NK-92 (cell line): ENCODE data around the gene COLEC12.

ENCODE experiments used
- DNase-seq: peaks from one replicate; lab custom pipeline; 2025; ENCODE audit not compliant: unreplicated experiment; lab: John Stamatoyannopoulos, UW

COLEC12 gene

DNA sequence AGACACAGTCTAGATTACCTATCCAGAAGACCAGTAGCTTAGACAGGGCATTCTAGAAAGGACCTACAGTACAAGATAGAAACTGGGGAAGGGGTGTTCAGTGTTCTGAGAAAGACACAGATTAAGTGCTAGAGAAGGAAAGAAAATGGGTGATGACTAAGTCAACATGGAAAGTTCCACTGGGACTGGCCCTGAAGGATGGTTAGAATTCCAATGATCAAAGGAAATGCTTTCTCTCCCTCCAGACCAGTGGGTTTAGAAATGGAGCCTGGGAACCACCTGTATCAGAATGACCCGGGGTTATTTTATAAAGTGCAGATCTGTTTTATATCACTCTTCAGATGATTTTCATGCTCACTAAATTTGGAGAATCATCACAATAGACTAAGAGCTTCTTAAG, 5.8 kb upstream of the COLEC12 start:
- DNase-seq, result no peak

DNA sequence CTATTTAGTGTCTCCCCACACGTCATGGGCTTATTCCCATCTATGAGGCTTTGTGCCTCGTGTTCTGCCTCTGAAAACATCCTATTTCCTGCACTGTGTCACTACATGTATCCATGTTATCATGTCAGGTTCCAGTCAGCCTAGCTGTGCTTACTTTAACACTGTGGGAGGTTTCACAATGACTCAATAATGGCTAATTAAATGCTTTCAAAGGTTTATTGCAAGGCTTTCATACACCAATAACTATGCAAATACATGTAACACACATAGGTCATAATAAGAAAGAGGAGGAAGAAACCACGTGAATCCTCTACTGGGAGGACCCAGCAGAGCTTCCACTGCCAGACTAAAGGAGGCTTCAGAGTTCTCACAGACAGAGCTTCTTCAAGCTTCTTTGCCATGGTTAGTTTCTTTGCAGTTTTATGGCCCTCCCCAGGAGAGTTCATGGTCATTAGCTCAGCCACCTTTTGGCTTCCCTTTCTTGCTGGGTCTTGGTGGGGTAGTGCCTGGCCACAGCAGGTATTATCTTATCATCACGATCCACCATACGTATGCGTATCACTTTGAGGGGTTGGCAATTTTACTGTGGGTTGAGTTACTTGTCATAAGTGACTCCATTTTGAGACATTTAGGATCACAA, 5.1 kb upstream of the COLEC12 start:
- no peak for DNase-seq

DNA sequence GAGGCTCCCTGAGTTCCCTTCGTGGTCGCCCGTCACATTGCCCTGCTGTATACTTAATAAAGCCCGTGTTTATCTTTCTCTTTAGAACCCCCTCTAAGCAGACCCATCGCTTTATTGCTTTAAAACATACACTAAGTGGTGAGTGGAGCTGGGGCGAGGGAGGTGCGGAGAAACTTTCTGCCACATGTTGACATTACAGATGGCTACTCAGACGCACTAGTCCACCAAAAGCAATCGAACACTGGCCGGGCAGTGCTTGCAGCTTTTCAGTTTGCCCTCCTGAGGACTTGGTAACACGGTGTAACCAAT, 859 bp upstream of the COLEC12 start:
- no peak for DNase-seq

DNA sequence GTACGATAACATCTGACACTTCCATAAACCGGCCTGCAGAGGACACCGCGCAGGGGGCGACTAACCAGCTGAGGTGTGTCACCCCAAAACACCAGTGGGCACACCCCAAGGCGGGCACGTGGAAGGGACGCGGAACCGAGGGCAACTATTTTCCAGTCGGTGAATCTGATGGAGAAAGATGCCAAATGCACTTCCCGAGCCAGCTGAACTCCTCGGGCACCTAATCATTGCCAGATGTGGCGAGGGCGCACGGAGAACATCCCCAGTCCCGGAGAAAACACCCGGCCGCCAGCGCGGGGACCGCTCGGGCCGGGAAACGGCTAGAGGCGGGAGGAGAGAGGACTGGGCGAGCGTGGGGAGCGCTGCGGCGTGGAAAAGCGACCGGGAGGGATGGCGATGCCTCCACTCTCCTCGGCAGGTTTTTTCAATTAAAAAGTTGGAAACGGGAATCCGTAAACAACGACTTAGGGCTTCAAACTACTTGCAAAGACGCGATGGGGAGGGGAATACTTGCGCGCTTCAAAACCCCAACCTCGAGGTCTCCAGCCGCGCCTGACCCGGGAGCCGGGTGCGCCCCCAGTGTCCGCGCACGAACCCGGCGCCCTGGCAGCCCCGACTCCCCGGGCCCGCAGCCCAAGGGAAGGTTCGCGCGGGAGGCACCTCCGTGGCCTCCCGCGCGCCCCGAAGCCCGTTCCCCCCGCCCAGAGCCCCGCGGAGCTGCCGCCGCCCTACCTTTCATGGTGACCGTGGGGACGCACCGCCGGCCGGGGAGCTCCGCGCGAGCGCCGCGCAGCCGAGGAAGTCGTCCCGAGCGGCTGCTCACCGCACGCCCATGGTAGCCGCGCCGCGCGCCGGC, 497 bp downstream of the COLEC12 start:
- no peak for DNase-seq

DNA sequence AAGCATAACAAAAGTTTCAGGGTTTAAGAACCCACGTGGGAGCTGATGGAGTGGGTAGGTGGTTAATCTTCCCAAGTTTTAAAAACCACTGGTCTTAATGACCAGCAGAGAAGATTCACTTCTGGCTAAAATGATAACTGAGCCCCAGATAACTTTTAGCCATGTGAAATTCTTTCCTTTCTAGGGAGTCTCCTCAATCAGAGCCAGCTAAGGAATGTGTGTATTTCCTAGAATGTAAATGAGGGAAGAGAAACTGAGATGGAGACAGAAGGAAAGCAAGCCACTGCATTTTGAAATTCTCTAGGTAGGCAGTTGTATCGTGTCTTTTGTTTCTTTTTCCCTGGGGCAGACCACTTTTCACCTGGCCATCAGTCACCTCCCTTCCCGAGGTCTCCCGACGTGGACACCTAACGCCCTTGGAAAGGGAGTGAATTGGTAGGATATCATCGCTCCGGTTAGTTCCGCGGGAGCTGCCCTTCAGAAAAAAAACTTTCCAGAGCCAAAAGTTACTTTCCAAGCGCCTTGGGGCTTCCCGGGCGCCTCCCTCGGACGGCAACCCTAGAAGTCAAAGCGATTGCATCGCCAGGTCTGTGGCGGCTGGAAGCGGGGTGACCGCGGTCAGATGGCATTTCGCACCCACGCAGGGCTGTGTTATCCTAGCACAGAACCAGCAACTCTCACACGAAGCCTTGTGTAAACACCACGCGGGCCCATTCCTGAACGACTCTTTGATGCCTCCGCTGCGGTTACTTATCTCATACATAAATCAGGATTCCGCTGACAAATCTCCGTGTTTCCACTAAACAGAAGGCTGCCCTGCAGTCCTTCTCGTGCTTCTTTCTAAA, 1.3 kb downstream of the COLEC12 start:
- no peak for DNase-seq

DNA sequence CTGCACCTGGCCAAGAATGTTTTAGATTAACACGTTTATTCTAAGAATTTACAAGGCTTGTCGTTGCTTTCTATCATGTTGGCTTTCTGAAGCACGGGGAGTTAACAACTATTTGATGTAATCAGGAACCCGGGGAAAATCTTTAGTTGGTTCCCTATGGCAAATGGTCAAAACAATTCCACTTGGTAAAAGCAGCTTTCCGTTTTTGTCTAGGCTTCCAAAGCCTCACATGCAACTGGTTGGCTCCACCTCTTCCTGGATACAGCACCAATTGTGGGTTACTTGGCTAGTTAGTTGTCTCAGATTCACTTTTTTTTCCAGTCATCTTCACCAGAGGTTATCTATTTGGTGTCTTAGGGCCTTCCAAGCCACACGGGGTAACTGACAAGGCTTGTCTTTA, 2.8 kb downstream of the COLEC12 start:
- no peak for DNase-seq

DNA sequence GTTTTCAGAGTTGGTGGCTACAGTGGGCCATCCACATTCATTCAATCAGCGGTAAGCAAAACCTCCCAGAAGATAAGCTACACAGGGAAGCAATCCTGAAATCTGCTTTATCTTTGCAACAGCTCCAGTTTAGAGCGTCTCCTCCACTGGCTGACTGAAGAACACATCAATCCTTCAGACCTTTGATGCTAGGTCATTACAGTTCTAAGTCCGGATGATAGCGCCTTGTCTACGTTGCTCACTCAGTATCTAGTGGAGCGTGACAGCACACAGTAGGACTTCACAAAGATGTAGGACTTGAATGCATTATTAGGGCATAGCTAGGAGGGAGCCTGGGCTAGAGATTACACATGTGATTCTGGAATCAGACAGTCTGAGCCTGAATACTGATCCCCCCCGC, 5.0 kb downstream of the COLEC12 start:
- DNase-seq, result no peak

DNA sequence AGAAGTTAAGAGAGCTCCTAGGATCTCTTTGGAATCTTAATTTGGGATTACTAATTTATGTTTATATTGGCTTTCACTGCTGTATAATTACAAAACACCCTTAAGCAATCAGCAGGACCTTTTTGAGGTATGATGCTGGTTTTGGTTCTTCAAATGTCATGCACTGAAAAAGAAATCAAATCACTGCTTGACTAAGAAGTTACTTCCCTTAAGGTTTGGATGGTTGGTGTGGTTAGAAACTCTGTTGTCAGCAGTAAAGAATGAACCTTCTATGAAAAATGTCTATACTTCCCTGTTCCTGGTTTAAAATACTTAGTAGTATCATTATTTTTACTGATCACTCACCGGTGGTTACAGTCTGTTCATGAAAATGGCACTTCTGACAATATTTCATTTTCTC, 5.5 kb downstream of the COLEC12 start:
- DNase-seq, result no peak

DNA sequence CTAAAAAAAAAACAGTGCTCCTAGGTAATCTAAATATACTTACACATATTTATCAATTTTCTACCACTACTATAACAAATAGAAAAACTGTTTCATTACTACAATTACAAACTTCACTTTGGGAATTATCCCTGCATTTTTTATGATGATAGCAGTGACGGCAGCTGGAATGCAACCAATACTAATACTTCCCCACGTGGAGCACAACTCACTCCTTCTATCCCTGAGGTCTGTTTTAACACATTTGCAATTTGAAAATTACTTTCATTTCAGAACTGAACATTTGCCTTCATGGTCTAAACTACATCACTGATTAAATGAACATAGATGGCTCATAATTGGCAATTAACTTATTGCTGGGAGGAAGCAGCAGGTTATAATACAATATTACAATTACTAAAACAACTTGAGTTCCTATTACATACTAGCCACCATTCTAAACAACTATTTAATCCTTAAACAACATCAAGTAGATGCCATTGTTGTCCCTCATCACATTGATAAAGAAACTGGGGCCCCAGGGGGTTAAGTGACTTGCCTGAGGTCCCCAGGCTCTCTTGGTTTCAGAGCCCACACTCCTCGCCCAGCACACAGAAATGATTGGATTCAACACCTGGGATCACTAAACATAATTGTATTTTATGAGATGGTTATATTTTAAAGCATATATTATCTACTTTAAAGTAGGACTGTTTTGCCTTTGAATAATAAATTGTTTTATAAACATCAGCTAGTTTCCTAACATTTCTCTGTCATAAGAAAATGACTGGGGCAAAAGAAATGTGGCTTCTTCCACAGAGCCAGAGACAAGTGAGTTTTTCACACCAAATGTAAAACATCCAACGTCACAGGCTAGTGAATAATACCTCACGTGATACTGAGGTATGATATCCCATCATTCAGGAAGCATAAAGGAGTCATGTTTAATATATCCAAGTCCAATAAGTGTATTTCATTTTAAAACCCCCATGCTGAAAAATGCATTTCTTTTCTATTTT, 6.2 kb downstream of the COLEC12 start:
- no peak for DNase-seq

DNA sequence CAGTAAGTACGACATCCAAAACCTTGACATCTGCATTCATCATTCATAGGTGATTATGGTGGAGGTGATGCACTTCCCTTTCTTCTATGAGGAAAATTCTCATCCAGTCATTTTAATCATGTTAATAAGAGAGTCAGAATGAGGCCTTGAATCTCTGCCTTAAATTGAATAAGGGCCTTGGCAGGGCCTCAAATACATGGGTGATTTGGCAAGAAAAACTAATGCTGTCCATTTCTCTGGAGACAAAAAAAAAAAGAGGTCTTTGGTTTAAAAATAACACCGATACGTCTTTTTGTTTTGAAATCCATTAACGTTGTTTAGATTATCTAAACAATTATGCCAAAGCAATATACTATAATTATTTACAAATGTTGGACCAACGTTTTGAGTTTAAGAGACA, 8.1 kb downstream of the COLEC12 start:
- no peak for DNase-seq

DNA sequence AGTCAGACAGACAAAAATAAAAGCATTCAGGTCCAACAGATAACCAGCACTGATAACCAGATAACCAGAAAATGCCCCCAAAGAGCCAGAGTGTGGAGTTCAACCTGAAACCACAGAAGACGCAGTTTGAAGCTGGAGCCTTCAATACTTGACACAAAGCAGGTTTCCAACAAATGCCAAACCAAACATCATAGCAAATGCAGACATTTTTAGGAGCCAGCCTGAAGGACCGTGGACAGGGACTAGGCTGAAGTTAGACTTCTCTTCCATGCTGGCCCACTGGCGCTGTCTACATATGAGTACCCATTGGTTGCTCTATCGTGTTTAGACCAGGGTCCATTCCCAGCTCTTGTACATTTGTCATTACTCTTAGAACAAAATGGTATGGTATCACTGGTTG, 9.9 kb downstream of the COLEC12 start:
- no peak for DNase-seq

DNA sequence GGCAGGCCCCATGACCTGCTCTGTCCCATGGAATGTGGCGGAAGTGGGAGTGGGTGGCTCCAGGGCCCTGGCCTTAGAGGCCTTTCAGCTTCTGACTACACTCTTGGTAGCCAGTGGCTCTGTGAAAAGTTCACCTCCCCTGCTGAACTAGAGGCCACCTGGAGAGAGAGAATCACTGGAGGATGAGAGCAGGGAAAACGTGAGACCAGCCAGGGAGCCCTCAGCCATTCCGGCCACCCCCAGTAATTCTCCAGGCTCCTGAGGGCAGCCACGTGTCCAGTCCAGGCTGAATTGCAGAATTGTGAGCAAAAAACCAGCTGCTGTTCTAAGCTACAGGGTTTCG, 10.5 kb downstream of the COLEC12 start:
- DNase-seq, result no peak

DNA sequence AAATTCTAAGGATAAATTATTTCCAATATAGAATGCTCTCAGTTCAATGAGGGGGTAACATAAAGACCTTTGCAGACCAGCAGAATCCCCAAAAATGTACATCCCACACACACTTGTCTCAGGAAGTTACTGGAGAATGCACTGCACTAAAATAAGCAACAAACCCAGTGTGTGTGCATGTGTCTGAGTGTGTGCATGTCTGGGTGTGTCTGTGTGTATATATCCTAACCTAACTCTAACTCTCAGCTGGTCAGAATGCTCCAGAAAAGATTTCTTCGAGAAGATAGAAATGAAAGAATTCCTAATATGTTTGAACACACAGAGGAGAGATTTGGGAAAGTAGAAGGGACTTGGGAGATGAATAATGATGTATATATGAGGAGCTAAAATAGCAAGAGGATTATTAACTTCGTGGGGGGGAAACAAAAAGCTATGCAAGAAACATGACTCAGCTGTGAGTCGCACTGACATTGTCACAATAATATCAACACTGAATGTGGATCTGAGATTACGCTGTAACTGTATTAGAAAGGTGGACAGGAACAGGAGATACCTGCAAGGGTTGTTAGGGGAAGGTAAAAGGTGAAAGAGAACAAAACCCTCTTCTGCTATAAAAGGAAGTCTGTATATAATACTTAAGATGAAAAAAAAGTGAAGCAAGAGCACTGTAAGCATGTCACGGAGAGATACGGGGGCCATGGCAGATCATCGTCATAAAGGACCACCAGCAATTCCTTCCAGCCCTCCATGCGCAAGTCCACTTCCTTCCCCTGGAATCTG, 11.1 kb downstream of the COLEC12 start:
- no peak for DNase-seq

DNA sequence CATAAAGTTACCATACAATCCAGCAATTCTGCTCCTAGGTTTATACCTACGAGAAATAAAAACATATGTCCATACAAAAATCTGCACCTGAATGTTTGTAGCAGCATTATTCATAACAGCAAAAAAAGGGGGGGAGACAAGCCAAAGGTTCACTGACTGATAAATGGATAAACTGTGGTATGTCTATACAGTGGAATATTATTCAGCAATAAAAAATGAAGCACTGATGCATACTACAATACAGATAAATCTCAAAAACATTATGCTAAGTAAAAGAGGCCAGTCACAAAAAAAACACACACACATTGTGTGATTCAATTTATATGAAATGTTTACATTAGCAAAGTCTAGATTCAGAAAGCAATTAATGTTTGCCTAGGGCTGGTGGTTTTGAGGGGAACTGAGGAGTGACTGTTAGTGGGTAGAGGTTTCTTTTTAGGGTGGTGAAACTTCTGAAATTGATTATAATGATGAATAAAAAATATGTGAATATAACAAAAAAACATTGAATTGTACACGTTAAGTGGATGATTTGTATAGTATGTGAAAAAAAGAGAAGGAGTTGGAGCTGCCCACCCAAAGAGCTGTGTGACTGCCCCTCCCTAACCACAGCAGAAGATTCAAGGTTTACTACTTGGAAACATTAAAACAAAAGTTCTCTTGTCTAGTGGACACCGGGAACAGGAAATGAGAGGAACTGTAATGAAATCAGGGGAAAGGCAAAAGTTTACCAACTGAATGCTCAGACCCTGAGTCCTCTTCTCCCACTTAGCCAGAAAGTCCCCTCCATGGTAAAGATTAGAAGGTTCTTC, 13.4 kb downstream of the COLEC12 start:
- DNase-seq, result no peak

DNA sequence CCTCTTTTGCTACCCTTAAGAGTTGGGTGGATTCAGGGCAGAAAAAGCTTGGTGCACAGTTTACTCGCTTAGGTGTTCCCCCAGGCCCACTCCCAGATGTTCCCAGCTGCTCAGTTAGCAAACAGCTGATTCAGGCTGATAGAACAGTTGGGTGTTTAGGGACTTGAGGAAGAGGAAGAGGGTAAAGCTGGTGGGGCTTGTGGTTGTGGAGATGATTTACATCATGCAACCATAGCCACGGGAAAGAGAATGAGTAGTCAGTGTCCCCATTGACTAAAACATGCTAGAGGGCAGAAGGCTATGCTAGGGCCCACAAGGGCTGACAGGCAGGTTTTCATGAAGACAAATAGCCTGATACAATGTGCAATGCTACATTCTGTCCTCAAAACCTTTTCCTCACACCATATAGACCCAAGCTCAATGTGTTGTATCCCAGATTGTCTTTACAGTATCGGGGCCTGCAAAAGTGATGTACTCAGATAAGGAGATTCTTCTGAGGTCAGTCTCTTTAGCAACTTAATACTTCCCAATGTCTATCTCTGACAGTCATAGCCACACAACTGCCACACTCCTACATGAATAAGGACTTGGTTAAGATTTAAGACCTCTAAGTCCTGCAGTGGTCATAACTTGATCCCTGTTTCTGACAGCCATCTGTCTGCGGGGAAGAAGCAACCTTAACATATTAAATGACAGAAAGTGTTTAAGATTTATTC, 15.6 kb downstream of the COLEC12 start:
- no peak for DNase-seq

DNA sequence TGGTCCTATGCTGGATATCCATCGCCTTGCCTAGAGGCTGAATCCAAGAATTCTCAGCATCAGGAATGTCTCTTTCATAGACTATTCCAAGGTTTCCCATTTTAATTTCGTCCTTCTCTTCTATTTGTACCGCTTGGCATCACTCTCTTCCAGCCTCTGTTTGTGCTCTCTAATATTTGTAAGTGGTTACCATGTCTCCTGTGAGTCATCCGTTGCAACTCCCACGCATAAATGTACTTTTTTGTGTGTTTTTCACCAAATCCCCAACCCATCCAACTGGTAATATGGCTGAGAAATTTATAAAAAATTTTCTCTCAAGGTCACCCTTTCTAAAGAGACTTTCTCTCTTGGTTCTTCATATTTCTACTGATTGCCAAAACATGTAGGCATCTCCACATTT, 21.8 kb downstream of the COLEC12 start:
- DNase-seq, result no peak

DNA sequence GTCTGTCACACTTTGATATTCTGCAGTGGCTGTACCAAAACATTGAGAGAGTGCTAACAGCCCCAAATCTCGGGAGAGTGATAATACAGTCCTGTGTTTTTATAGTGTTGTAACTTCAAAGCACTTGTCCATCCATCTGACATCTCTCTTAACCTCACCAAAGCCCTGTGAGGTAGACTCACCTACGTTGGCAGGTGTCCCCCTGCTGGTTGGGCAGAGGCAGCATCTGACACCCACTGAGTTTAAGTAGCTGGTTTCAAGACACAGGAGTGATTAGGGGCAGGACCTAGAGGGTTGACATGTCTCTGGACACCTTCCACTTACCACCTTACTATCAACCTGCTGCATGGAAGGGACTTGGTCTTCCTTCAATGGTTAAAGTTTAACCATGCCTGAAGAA, 22.9 kb downstream of the COLEC12 start:
- DNase-seq, result no peak

DNA sequence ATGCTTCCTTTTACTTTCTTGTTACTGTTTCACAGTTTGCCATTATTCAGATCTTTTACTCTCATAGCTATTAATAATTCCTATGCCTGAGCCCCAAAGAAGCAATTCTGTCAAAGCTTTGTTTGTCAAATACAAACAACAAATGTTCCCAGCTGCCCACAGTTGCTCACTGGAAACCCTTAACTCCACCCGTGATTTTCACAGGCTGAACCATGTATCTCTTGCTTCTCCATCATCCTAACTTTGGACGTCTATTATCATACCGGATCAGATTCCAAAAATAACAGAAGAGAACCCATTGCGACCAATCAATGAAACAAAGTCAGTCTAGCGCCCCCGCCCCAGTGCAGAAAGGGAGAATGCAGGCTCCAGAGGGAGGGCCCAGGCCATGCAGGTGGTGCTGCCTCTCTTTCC, 24.2 kb downstream of the COLEC12 start:
- DNase-seq, result no peak
